ENCODE results near the gene LTV1. TPM values are rescaled to one million over a fixed set of nuclear protein-coding genes. Genes with fewer than 3 reads are reported as not detected.
"Not testable (repeated sequence)": the region's sequence is repeated elsewhere in the genome, so short reads cannot be mapped to it uniquely, and the experiment has no call there.

LTV1 gene
- total RNA-seq, 2 experiments from 2014 or later, result 18.3 to 18.8 TPM

- Mint-ChIP-seq H3K9me3 (no peaks in the 10 kb centered on the region), H3K27ac (no peak overlapping the region), H3K4me1 (no peaks in the 10 kb centered on the region), H3K27me3 (no peaks in the 10 kb centered on the region), H3K36me3 (ENCODE audit: low read depth) (no peaks in the 10 kb centered on the region), H3K4me3 (no peak overlapping the region)
- POLR2A ChIA-PET, result interaction anchor here (0.6 kb wide), 1 partner anchor 15 kb away, joined by 3 read pairs; no protein-coding TSS in a partner anchor
- CTCF ChIA-PET, result interaction anchor here (1.3 kb wide), 1 partner anchor 10 kb away, joined by 3 read pairs; no protein-coding TSS in a partner anchor
- DNase-seq, result no peak
These were observed 21.8 kb upstream of the LTV1 start for GRCh38 chr6:143821359-143821758.

- POLR2A ChIA-PET, result no interaction called here
- no peaks in the 10 kb centered on the region for H3K9me3 Mint-ChIP-seq
- CTCF ChIA-PET, result no interaction called here
- no peaks in the 10 kb centered on the region for H3K27me3 Mint-ChIP-seq
- DNase-seq, result no peak
- H3K4me1 Mint-ChIP-seq, result no peaks in the 10 kb centered on the region
- no peaks in the 10 kb centered on the region for H3K36me3 Mint-ChIP-seq (ENCODE audit: low read depth)
- no peak overlapping the region for H3K27ac Mint-ChIP-seq
- no peak overlapping the region for H3K4me3 Mint-ChIP-seq
These were observed 20.5 kb upstream of the LTV1 start for GRCh38 chr6:143822584-143823024.

DNA sequence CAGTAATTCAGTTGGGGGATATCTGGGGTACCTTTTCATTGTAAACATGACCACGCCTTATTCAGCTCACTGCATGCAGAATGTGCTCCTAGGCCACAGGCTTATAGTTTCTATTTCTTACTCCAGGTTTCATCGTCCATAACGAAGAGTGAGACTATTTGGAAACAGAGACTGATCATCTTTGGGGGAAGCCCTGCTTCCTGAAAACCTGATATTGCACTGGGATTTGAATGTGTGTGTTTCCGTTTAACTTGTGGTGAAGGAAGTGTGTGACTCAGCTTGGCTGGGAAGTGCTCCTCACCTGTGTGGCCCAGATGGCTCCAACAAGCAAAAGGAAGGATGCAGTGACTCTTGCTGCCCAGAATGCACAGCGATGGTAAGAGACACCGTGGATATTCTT is 19.6 kb upstream of the LTV1 start:
- H3K27ac Mint-ChIP-seq, result no peak overlapping the region
- H3K36me3 Mint-ChIP-seq (ENCODE audit: low read depth), result no peaks in the 10 kb centered on the region
- H3K4me1 Mint-ChIP-seq, result no peaks in the 10 kb centered on the region
- ChIA-PET POLR2A (interaction anchor here (1.0 kb wide), 1 partner anchor 20 kb away, joined by 3 read pairs; no protein-coding TSS in a partner anchor), CTCF (no interaction called here)
- DNase-seq, result no peak
- no peaks in the 10 kb centered on the region for H3K27me3 Mint-ChIP-seq
- H3K4me3 Mint-ChIP-seq, result no peak overlapping the region
- H3K9me3 Mint-ChIP-seq, result no peaks in the 10 kb centered on the region

DNA sequence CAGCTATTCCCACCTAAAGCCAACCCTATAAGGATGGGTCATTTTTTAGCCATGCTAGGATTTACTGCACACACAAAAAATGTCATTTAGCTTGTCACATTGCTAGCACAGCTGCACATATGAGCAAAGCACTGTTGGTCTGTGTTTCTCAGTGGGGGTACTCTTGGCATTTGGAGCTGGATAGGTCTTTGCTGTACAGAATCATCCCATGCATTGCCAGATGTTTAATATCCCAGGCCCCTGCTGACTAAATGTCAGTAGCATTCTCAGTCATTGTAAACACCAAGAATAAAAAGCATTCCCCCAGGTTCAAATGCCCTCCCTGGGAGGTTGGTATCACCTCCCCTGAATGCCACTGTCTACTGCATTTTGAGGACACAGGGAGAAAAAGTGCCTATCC is 14.6 kb upstream of the LTV1 start:
- Mint-ChIP-seq H3K27ac (no peak overlapping the region), H3K9me3 (no peaks in the 10 kb centered on the region), H3K27me3 (no peaks in the 10 kb centered on the region), H3K4me1 (no peaks in the 10 kb centered on the region), H3K4me3 (no peak overlapping the region), H3K36me3 (ENCODE audit: low read depth) (no peaks in the 10 kb centered on the region)
- ChIA-PET POLR2A (no interaction called here), CTCF (no interaction called here)
- DNase-seq, result no peak

DNA sequence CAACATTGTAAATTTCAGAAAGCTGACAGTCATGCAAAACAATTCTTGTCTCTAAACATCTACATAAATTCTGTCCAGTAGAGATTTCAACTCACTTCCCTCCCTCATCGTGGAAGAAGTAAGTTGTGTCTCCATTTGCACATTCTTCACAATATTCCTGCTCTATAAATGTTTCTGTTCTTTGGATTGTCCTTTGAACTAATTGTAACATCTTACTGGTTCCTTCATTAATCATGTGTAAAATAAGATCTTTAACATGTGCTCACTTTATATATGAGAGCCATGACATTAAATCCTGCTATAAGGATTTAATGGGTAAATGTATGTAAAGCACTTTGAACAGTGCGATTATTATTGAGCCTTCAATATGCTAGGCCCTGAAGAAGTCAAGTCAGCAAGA is 7.0 kb upstream of the LTV1 start:
- POLR2A ChIA-PET, result no interaction called here
- H3K27ac Mint-ChIP-seq, result no peak overlapping the region
- CTCF ChIA-PET, result interaction anchor here (0.7 kb wide), 1 partner anchor 19 kb away, joined by 4 read pairs; no protein-coding TSS in a partner anchor

GRCh38 chr6:143838395-143838794 is 4.7 kb upstream of the LTV1 start:
- Mint-ChIP-seq H3K36me3 (ENCODE audit: low read depth) (no peaks in the 10 kb centered on the region), H3K9me3 (no peaks in the 10 kb centered on the region), H3K4me1 (peaks cover 4% of the 10 kb centered on the region), H3K27me3 (no peaks in the 10 kb centered on the region), H3K27ac (no peak overlapping the region), H3K4me3 (no peak overlapping the region)
- ChIA-PET CTCF (no interaction called here), POLR2A (no interaction called here)
- DNase-seq, result no peak

More for the DNA sequence above, 7.0 kb upstream of the LTV1 start:
- no peak for DNase-seq
- H3K9me3 Mint-ChIP-seq, result no peaks in the 10 kb centered on the region
- H3K36me3 Mint-ChIP-seq (ENCODE audit: low read depth), result no peaks in the 10 kb centered on the region
- H3K4me1 Mint-ChIP-seq, result no peaks in the 10 kb centered on the region
- no peak overlapping the region for H3K4me3 Mint-ChIP-seq
- H3K27me3 Mint-ChIP-seq, result no peaks in the 10 kb centered on the region

- Mint-ChIP-seq H3K27me3 (no peaks in the 10 kb centered on the region), H3K4me3 (no peak overlapping the region), H3K9me3 (no peaks in the 10 kb centered on the region), H3K36me3 (ENCODE audit: low read depth) (peaks cover 3% of the 10 kb centered on the region), H3K4me1 (peaks cover 11% of the 10 kb centered on the region), H3K27ac (no peak overlapping the region)
- CTCF ChIA-PET, result no interaction called here
- POLR2A ChIA-PET, result no interaction called here
- no peak for DNase-seq
These were observed 3.9 kb upstream of the LTV1 start for GRCh38 chr6:143839196-143839595.

DNA sequence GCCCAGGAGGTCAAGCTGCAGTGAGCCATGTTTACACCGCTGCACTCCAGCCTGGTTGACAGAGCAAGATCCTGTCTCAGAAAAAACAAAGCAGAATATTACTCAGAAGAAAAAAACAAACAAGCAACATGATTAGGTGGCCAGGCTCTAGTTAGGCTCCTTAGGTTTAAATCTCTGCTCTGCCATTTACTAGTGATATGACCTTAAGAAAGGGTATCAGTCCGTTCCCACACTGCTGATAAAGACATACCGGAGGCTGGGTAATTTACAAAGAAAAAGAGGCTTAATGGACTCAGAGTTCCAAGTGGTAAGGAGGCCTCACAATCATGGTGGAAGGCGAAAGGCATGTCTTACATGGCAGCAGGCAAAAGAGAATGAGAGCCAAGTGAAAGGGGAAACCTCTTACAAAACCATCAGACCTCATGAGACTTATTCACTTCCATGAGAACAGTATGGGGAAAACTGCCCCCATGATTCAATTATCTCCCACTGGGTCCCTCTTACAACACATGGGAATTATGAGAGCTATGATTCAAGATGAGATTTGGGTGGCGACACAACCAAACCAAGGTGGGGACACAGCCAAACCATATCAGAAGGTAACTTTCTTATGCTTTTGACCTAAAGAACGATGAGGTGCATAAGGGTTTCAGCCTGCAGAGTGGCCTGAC is 2.4 kb upstream of the LTV1 start:
- Mint-ChIP-seq H3K4me3 (no peak overlapping the region), H3K36me3 (ENCODE audit: low read depth) (peaks cover 10% of the 10 kb centered on the region), H3K27ac (no peak overlapping the region), H3K9me3 (no peaks in the 10 kb centered on the region), H3K27me3 (no peaks in the 10 kb centered on the region), H3K4me1 (peaks cover 17% of the 10 kb centered on the region)
- POLR2A ChIA-PET, result no interaction called here
- CTCF ChIA-PET, result no interaction called here
- no peak for DNase-seq

- Mint-ChIP-seq H3K4me1 (peaks cover 20% of the 10 kb centered on the region), H3K27ac (peak overlapping the region; percentile 91), H3K9me3 (no peaks in the 10 kb centered on the region), H3K27me3 (no peaks in the 10 kb centered on the region), H3K36me3 (ENCODE audit: low read depth) (peaks cover 26% of the 10 kb centered on the region), H3K4me3 (peak overlapping the region; percentile 90)
- CTCF ChIA-PET, result interaction anchor here (0.7 to 2.5 kb wide), 7 partner anchors 7 to 391 kb away, joined by 3 to 11 read pairs (median 5); no protein-coding TSS in a partner anchor
- no peak for DNase-seq
- POLR2A ChIA-PET, result interaction anchor here (0.8 to 3.8 kb wide), 20 partner anchors 10 to 897 kb away, joined by 3 to 20 read pairs (median 6); partner anchors contain the start of genes ADAT2, HIVEP2, PEX3 and SF3B5
These were observed 657 bp upstream of the LTV1 start for GRCh38 chr6:143842461-143842901.

DNA sequence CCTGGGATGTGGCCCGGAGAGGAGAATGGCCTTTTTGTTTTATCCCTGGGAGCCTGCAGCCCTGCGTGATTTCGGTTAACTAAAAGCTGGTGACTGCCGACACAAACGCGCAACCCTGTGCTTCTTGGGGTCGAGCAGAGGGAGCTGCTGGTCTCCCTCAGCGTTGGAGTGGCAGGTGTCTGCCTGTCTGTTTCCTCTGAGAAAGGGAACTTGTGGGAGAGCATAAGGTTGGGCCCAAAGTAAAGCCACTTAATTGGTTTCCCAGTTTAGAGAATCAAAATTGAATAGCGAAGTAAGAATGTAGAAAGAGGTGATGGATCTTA is 500 bp downstream of the LTV1 start:
- no peaks in the 10 kb centered on the region for H3K9me3 Mint-ChIP-seq
- no peaks in the 10 kb centered on the region for H3K27me3 Mint-ChIP-seq
- POLR2A ChIA-PET, result interaction anchor here (0.8 to 3.8 kb wide), 27 partner anchors 9 to 916 kb away, joined by 3 to 20 read pairs (median 5); partner anchors contain the start of genes ADAT2, FUCA2, PEX3 and SF3B5
- peak overlapping the region; percentile 91 for H3K27ac Mint-ChIP-seq
- CTCF ChIA-PET, result interaction anchor here (0.9 to 2.5 kb wide), 10 partner anchors 9 to 392 kb away, joined by 3 to 21 read pairs (median 6); no protein-coding TSS in a partner anchor
- peak overlapping the region; percentile 90 for H3K4me3 Mint-ChIP-seq
- peaks cover 36% of the 10 kb centered on the region for H3K36me3 Mint-ChIP-seq (ENCODE audit: low read depth)
- no peak for DNase-seq
- H3K4me1 Mint-ChIP-seq, result peaks cover 22% of the 10 kb centered on the region

DNA sequence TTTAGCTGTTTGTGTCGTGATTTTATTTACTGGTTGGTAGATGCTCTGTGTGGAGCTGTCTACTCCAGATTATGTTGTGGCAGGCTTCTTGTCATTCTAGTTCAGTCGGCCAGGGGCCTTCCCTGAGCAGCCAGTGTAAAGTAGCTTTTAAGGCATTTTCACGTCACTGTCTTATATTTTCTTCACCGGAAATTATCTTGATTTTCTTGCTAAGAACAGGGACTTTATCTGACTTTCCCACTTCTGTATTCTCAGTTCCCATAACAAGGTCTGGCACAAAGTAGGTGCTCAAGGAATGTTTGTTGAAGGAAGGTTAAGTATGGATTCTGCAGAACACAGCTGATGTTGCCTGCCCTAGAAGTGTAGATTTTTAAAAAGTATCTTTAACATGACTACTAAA is 868 bp downstream of the LTV1 start:
- Mint-ChIP-seq H3K4me1 (peaks cover 22% of the 10 kb centered on the region), H3K9me3 (no peaks in the 10 kb centered on the region), H3K4me3 (peak overlapping the region; percentile 90), H3K36me3 (ENCODE audit: low read depth) (peaks cover 40% of the 10 kb centered on the region), H3K27ac (peak overlapping the region; percentile 91), H3K27me3 (no peaks in the 10 kb centered on the region)
- ChIA-PET CTCF (interaction anchor here (1.3 to 2.5 kb wide), 8 partner anchors 9 to 331 kb away, joined by 4 to 21 read pairs (median 6); no protein-coding TSS in a partner anchor), POLR2A (interaction anchor here (0.8 to 3.8 kb wide), 22 partner anchors 9 to 917 kb away, joined by 3 to 20 read pairs (median 4); partner anchors contain the start of genes ADAT2, FUCA2, PEX3 and SF3B5)
- DNase-seq, result no peak

GRCh38 chr6:143845033-143845432 is 1.9 kb downstream of the LTV1 start:
- CTCF ChIA-PET, result interaction anchor here (1.0 to 2.5 kb wide), 4 partner anchors 14 to 270 kb away, joined by 3 to 11 read pairs (median 5); no protein-coding TSS in a partner anchor
- Mint-ChIP-seq H3K9me3 (no peaks in the 10 kb centered on the region), H3K4me3 (no peak overlapping the region), H3K36me3 (ENCODE audit: low read depth) (peaks cover 50% of the 10 kb centered on the region), H3K4me1 (peaks cover 22% of the 10 kb centered on the region), H3K27ac (no peak overlapping the region), H3K27me3 (no peaks in the 10 kb centered on the region)
- no peak for DNase-seq
- POLR2A ChIA-PET, result interaction anchor here (2.0 to 3.8 kb wide), 2 partner anchors 13 to 16 kb away, joined by 5 to 20 read pairs; no protein-coding TSS in a partner anchor

GRCh38 chr6:143851706-143852105 is 8.6 kb downstream of the LTV1 start:
- H3K4me1 Mint-ChIP-seq, H3K9me3 Mint-ChIP-seq, POLR2A ChIA-PET, H3K4me3 Mint-ChIP-seq, DNase-seq, CTCF ChIA-PET, H3K27me3 Mint-ChIP-seq, H3K27ac Mint-ChIP-seq: not testable (repeated sequence)
- peaks cover 97% of the 10 kb centered on the region for H3K36me3 Mint-ChIP-seq (ENCODE audit: low read depth)
